SHP77 (cell line): ENCODE measurements around the gene RPS29.
"Not testable (repeated sequence)": the region's sequence is repeated elsewhere in the genome, so short reads cannot be mapped to it uniquely, and the experiment has no call there.

Experiments
- DNase-seq, 2 experiments: peaks; one replicate each; lab custom pipeline; 2025; lab: John Stamatoyannopoulos, UW

RPS29 gene

DNA sequence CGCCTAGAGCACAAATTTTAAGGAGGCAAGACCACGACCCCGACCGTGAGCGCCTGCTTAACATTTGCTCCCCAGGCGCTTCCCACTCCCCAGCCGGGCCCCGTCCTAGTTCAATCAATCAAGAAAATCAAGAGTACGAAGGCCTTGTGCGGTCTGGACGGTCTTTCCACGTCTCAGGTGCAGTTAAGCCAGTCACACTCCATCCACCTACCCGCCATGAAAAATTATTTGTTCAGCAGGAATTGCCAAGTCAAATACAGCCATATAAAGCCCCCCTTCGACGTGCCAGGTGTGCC, 12.0 kb upstream of the RPS29 start:
- no peak for DNase-seq

GRCh38 chr14:49594347-49595091, 8.3 kb upstream of the RPS29 start:
- DNase-seq = no peak

DNA sequence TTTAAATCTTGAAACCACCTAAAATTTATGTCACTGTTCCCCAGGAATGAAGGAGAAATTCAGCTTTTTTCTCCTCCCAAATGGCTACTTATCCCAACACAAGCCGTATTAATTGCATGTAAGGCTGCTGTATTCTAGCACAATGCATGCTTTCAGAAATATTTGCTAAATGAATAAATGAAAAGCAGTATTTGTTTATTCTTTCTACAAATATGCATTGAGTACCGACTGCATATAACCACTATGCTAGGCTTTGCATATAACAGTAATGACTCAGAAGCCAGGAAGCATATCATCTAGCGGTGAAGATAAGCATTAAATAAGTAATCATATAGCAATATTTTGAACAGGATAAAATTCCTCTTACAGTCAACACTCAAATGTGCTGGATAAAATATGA, 6.8 kb upstream of the RPS29 start:
- DNase-seq = no peak

DNA sequence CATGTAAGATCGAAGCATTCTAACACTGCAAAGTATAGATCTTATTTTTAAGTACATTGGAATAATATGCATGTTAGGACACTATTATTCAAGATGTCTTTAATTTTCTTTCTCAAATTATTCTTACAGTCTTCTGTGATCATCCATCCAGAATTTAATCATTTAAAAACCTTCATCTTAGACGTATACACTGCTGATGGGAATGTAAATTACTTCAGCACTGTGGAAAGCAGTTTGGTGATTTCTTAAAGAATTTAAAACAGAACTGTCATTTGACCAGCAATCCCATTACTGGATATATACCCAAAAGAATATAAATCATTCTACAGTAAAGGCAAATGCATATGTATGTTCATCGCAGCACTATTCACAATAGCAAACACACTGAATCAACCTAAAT, 3.2 kb upstream of the RPS29 start:
- DNase-seq = no peak

- peak; percentile 13 to 49 for DNase-seq
Observed at GRCh38 chr14:49586673-49587460, 687 bp upstream of the RPS29 start.

DNA sequence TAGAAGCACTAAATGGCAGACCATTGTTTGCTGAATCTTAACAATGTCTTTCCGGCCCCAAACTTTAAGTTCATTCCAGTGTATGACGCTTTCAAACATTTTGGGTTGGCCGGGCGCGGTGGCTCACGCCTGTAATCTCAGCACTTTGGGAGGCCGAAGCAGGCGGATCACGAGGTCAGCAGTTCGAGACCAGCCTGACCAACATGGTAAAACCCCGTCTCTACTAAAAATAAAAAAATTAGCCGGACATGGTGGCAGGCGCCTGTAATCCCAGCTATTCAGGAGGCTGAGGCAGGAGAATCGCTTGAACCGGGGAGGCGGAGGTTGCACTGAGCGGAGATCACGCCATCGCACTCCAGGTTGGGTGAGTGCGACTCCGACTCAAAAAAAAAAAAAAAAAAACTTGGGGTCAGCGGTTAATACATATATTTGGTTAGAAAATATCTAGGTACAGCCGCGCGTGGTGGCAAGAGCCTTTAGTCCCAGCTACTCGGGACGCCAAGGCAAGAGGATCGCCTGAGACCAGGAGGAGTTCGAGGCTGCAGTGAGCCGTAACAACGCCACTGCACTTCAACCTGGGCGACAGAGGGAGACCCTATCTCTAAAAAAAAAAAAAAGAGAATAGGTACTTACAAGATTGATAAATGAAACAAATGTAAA, 1.1 kb downstream of the RPS29 start:
- DNase-seq = not testable (repeated sequence)

DNA sequence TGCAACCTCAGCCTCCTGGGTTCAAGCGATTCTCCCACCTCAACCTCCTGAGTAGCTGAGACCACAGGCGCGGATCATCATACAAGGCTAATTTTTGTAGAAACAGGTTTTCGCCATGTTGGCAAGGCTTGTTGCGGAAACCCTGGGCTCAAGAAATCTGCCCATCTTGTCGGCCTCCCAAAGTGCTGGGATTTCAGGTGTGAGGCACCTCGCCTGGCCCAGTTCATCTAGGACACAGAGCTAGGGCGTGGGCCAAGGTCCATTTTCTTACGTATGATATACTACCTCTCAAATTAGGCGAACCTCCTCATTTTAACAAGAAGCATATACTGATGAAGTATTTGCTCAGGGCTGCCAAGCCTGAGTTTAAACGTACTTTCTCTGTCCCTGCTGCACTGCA, 2.1 kb downstream of the RPS29 start:
- no peak for DNase-seq

DNA sequence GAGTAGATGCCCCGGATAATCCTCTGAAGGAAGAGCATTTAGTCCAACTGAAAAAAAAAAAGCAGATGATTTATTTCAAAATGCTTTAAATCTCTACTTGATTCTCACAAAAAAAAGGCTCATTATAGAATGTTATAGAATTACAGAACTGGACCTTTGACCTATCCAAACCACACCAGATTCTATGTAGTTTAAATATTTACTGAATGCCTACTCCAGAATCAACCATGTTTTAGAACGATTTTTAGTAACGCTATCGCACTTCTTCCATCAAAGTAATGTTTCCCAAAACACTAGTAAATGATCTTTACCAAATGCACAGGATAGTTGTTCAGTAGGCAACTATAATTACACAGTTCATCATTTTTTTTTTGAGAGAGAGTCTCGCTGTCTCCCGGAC, 2.6 kb downstream of the RPS29 start:
- DNase-seq = no peak

- DNase-seq = no peak
Observed at GRCh38 chr14:49582113-49582977, 3.8 kb downstream of the RPS29 start.

DNA sequence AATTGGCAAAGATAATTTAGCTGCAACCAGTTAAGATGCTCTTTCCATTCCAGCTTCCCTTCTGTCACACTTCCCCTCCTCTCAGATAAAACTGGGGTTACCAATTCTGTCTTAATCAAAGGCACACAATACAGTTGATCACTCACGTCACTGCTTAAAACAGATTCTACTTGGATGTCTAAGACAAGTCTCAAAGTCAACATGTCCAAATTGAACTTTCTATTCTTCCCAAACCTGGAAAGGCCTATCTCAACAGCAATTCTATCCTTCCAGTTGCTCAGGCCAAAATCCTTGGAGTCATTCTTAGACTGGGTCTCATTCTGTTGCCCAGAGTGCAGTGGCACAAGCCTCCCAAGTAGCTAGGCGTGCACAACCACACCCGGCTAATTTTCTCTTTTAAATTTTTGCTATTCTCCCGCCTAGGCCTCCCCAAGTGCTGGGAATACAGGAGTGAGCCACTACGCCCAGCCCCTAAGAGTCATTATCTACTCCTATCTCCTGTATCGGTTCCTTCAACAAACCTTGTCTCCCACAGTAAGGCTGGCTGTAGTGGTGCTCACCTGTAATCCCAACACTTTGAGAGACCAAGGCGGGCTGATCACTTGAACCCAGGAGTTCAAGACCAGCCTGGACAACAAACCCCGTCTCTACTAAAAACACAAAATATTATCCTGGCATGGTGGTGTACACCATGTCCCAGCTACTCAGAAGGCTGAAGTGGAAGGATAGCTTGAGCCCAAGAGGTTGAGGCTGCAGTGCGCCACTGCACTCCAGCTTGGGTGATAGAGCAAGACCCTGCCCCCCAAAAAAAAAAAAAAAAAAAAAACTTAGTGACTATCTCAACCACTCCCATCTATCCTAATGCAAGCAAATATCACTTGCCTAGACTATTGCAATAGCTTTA, 4.7 kb downstream of the RPS29 start:
- DNase-seq = no peak

DNA sequence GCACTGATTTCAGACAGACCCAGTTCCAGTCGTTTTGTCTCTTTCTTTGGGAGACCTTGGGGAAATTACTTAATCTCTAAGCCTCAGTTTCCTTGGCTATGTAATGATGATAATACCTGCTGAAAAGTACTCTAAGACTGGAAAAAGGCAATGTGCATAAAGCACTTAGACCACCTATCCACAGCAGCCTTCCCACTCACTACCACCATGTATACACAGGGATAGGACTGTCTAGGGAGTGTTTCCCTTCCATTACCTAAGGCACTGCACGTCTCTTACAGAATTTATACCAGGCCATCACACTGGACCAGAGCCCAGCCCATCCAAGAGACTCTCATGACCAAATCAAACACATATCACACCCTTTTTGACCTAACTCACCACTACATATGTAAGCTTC, 6.3 kb downstream of the RPS29 start:
- DNase-seq = no peak

DNA sequence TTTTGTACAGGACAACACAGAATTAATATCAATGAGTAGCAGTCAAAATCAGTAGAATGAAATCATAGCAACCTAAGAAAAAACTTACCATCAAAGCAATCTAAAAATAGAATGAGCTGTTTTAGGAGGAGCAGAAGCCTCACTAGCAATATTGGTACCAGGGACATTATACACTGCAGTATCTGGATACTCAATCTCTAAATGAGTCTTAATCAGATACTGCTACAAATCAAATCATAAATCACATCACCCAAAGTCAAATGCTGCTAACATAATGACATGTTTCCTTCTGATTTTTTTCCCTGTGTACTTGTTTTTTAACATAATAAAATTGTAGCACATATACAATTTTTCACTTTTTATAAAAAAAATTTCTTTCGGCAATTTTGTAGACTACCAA, 8.0 kb downstream of the RPS29 start:
- no peak for DNase-seq

DNA sequence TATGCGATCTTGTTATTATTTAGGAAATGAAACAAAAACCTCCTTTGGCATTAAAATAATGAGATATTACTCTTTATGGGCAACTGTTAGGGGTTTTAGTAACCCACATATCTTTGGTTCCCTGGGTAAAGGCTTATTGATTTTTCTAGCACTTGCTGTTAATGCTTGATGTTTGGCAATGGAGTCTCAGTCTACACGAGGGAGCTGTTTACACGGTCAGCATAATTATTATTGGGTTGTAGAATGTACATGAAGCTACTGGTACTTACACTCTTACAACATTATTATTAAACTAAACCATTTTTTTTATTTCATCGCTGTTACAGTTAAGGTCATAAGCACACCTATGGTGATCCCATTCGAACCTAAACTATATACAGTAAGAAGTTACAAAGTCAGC, 12.1 kb downstream of the RPS29 start:
- no peak for DNase-seq

DNA sequence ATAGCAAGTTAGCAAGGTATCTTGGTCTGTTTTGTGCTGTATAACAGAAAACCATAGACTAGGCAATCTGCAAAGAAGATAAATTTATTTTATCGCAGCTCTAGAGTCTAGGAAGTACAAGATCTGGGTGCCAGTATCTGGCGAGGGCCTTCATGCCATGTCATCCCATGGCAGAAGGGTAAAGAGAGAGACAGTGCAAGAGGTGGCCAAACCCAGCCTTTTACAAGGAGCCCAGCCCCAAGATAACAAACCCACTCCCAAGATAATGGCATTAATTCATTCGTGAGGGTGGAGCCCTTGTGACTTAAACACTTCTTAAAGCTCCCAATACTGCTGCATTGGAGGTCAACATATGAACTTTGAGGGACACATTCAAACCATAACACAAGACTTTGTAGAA, 16.9 kb downstream of the RPS29 start:
- no peak for DNase-seq

DNA sequence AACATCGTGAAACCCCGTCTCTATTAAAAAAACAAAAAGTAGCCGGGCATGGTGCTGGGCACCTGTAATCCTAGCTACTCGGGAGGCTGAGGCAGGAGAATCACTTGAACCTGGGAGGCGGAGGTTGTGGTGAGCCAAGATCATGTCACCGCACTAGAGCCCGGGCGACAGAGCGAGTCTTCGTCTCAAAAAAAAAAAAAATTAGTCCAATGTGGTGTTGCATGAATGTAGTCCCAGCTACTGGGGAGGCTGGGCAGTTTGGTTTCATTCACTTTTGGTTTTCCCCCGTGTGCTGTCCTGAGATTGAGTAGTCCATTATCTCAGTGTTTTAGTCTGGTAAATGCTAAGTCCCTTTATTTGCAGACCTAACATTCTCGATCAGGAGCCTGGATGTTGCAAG, 19.5 kb downstream of the RPS29 start:
- DNase-seq = no peak

DNA sequence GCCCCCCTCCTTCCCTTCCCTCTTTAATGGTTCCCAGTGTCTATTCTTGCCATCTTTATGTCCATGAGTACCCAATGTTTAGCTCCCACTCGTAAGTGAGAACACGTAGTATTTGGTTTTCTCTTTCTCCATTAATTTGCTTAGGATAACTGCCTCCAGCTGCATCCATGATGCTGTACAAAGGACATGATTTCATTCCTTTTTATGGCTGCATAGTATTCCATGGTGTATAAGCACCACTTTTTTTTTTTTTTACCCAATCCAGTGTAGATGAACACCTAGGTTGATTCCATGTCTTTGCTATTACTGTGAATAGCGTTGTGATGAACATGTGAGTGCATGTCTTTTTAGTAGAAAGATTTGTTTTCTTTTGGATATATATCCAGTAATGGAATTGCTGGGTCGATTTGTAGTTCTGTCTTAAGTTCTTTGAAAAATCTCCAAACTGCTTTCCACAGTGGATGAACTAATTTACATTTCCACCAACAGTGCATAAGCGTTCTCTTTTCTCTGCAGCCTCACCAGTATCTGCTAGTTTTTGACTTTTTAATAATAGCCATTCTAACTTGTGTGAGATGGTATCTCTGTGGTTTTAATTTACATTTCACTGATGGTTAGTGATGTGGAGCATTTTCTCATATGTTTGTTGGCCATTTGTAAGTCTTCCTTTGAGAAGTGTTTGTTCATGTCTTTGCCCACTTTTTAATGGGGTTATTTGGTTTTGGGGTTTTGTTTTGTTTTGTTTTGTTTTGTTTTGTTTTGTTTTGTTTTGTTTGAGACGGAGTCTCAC, 26.0 kb downstream of the RPS29 start:
- no peak for DNase-seq

DNA sequence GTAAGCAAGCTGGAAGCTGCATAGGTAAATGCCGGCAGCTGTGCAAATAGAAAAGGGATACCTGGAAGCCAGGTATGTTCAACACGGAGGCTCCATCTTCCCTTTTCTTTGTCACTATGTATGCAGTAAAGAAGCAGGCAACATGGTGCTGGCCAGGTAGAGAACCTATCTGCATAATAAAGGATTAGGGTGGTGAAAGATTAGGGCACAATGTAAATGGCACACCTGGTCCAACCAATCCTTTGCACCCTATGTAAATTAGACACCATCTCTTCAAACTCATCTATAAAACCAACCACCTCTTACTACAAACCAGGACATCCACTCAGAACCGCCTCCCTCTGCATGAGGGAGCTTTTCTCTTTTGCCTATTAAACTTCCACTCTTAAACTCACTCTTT, 32.3 kb downstream of the RPS29 start:
- DNase-seq = no peak

DNA sequence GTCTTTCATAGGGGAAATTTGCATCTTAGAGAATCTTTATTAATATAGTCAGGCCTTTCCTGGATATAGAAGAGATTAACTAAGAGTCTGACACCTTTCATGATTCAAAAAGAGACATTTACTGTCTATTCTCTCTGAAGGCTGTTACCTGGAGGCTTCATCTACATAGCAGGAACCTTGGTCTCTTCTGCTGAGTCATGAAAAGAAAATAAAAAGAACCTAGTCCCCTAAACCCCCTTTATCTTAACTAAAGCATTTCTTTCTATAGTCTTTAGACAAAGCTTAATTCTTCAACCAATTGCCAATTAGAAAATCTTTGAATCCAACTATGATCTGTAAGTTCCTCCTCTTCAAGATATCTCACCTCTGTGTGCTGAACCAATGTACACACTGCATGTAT, 33.1 kb downstream of the RPS29 start:
- DNase-seq = no peak

- DNase-seq = no peak
Observed at GRCh38 chr14:49551569-49551968, 34.6 kb downstream of the RPS29 start.
